Erythroblast (primary cell): ENCODE data around the gene EVA1C.
"Not testable (repeated sequence)": the region's sequence is repeated elsewhere in the genome, so short reads cannot be mapped to it uniquely, and the experiment has no call there.

ENCODE experiments used
- DNase-seq, 2 experiments: peaks; one replicate each; lab custom pipeline; 2025; lab: John Stamatoyannopoulos, UW
- GATA1 ChIP-seq: IDR thresholded peaks from 2 replicates; pipeline ENCODE4 v1.6.1; 2011; ENCODE audit warnings: low read depth, mild to moderate bottlenecking, control low read depth, low read length, moderate library complexity
- POLR2A ChIP-seq: IDR thresholded peaks from 2 replicates; pipeline ENCODE4 v1.6.1; 2011; ENCODE audit warnings: mild to moderate bottlenecking, low read length

EVA1C gene

DNA sequence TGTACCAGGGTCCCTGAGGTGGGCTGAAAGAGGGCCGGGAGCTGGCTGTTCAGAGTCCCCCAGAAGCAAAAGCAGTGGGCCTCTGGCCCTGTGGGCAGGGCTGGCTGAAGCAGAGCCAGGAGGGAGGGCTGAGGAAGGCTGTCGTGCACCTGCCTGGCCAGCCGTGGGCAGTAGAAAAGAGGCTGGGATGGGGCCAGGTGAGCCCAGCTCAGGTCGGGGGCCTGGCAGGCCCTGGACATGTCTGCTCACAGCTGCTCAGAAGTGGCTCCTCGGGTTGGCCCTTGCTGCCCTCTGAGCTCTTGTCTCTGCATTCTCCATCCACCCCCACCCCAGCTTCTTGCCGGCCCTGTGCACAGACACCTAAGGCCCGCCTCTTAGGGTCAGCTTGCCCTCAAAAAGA lies 112.8 kb downstream of the EVA1C start:
- TF ChIP-seq GATA1 (no peak), POLR2A (no peak)
- no peak for DNase-seq

DNA sequence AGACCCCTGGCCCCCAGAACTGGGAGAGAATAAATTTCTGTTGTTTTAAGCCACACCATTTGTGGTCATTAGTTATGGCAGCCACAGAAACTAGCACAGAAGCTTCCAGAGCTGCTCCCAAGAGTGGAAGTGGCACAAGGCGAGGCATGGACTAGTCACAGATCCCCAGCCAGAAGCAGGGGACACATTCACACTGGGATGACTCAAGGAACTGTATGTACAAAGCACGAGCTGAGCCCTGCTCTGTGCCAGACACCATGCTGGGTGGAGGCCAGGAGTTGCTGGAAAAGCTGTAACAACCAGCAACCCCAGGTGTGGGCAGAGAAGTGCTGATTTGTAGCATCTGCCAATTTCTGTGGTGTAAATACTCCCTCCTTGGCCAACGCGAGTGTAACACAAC lies 117.2 kb downstream of the EVA1C start:
- DNase-seq = no peak
- no peak for TF ChIP-seq GATA1
- no peak for TF ChIP-seq POLR2A

DNA sequence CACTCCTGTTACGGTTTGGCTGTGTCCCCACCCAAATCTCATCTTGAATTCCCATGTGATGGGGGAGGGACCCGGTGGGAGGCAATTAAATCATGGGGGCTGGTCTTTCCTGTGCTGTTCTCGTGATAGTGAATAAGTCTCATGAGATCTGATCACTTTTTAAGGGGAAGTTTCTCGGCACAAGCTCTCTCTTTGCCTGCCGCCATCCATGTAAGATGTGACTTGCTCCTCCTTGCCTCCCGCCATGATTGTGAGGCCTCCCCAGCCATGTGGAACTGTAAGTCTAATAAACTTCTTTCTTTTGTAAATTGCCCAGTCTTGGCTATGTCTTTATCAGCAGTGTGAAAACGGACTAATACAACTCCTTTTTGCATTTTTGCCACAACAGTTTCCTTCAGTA lies 118.3 kb downstream of the EVA1C start:
- DNase-seq = not testable (repeated sequence)

DNA sequence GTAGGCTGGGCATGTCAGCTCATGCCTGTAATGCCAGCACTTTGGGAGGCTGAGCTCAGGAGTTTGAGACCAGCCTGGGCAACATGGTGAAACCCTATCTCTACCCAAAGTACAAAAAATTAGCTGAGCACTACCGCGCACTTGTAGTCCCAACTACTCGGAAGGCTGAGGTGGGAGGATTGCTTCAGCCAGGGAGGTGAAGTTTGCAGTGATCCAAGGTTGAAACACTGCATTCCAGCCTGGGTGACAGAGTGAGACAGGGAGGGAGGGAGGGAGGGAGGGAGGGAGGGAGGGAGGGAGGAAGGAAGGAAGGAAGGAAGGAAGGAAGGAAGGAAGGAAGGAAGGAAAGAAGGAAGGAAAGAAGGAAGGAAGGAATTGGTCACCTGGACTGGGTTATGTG lies 119.1 kb downstream of the EVA1C start:
- not testable (repeated sequence) for DNase-seq

DNA sequence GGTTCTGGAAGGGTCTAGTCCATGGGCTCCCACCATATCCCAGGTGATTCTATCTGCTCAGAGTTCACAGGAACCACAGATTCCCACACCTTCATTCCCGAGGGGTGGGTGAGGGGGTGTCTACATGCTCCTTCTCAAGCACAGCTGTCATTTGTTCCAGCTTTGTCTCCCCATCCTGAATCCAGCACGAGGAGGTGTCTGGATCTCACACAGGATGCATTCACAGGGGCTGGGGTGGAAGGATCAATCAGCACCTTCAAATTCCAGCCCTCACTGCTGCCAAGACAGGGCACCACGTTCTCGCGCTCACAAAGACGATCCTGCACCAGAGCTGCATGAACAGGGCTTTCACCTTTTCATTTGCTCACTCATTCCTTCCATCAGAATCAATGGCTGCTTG lies 120.1 kb downstream of the EVA1C start:
- TF ChIP-seq POLR2A (no peak), GATA1 (no peak)
- DNase-seq = no peak

DNA sequence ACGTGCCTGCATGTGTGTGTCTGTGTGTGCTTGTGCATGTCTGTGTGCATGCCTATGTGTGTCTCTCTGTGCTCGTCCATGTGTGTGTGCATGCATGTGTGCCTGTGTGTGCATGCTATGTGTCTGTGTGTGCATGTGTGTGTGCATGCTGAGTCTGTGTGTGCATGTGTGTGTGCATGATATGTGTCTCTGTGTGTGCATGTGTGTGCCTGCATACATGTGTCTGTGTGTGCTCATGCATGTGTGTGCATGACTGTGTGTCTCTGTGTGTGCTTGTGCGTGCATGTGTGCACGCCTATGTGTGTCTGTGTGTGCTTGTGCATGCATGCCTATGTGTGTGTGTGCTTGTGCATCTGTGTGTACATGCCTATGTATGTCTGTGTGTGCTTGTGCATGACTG lies 120.5 kb downstream of the EVA1C start:
- DNase-seq = no peak
- TF ChIP-seq GATA1 (no peak), POLR2A (no peak)

DNA sequence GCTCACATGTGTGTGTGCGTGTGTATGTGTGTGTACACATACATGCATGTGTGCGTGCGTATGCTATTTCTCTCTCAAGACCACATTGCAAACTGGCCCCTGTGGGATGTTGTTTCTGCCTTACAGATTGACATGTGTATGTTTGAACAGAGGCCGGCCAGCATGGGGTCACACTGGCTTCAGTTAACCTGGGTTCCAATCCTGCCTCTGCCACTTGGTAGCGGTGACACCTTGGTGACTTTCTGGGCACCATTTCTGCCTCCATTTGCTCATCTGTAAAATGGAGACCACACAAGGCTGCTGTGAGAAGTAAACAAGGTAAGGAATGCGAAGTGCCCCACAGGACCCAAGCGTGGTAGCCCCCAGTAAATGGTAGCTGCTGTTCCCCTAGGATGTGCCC lies 121.1 kb downstream of the EVA1C start:
- no peak for DNase-seq
- TF ChIP-seq GATA1 (no peak), POLR2A (no peak)

DNA sequence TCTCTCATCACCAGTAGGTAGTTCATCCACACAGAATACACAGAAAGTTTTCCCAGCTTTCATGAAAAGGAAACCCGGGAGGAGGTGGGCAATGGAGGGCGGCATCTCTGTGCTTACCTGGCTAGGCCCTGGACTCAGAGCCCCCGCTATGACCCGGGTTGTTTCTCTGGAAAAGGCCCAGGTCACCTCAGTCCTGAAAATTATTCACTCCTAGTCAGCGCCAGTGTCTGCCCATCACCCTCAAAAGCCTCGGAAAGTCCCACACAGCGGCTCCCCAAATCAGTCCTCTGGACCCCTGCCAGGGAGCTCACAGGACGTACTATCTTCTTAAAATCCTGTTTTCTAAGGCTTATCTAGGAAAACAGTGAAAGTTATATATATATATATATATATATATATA lies 121.6 kb downstream of the EVA1C start:
- DNase-seq = no peak
- TF ChIP-seq GATA1 (no peak), POLR2A (no peak)

DNA sequence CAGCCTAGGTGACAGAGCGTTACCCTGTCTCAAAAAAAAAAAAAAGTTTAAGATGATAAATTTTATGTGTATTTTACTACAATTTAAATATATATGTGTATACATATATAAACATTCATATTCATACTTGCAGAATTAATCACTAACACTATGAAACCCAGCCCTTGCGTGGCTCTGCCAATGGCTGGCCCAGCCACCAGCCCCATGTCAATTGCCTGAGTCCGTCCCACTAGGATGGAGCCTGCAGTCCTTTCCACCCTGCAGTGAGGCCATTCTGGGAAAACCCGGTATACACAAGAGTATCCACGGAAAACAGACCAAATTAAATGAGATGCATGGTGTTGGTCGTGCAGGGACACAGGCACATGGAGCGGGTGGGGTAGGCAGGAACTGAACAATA lies 123.1 kb downstream of the EVA1C start:
- no peak for DNase-seq
- no peak for TF ChIP-seq GATA1
- TF ChIP-seq POLR2A = no peak

DNA sequence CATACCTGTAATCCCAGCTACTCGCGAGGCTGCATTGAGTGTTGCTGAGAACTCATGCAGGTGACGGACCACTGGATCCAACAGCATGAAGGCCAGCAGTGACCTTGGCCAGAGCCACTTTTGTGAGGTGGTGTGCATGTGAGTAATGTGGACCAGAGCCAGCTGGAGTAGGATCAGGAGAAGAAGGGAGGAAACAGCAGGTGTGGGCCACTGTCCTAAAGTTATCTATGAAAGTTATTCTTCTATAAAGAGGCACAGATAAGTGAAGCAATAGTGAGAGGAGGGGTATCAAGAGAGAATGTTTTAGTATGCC lies 125.0 kb downstream of the EVA1C start:
- DNase-seq = no peak
- TF ChIP-seq POLR2A (no peak), GATA1 (no peak)

DNA sequence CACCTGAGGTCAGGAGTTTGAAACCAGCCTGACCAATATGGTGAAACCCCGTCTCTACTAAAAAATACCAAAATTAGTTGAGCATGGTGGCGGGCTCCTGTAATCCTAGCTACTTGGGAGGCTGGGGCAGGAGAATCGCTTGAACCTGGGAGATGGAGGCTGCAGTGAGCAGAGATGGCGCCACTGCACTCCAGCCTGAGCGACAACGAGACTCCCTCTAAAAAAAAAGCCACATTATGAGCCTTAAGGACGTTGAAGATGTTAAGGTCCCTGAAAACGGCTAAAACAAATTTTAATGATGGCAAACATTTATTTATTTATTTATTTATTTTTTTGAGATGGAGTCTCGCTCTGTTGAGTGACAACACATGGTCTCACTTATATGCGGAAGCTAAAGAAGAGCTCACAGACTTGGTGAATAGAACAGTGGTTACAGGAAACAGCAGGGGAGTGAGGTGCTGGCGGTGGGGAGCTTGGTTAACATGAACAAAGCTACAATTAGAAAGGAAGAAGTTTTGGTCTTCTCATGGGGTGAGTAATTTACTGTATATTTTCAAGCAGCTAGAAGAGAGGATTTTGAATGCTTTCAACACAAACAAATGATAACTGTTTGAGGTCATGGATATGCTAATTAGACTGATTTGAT lies 125.8 kb downstream of the EVA1C start:
- DNase-seq = no peak
- TF ChIP-seq GATA1 (no peak), POLR2A (no peak)

DNA sequence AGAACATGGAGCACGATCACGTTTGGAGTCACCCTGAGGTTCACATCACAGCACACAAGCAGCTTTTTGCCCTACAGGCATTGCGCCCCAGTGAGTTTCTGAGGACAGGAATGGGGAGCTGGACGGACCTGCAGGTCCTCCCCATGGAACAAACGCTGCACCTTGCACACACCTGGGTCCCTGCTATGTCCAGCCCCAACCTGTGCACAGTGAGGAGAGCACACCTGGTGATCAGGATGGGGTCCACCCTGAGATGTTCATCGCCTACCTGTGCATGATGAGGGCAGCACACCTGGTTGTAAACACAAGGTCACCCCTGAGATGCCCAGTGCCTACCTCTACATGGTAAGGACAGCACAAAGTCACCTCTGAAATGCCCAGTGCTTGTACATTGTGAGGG lies 126.9 kb downstream of the EVA1C start:
- no peak for DNase-seq
- TF ChIP-seq POLR2A = no peak
- no peak for TF ChIP-seq GATA1

DNA sequence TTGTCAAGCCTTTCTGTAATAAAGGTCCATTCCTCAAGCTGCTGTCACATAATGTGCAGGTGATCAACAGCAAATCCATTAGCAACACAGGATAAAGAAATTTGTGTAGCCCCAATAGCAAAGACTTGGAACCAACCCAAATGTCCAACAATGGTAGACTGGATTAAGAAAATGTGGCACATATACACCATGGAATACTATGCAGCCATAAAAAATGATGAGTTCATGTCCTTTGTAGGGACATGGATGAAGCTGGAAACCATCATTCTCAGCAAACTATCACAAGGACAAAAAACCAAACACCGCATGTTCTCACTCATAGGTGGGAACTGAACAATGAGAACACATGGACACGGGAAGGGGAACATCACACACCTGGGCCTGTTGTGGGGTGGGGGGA lies 130.6 kb downstream of the EVA1C start:
- not testable (repeated sequence) for DNase-seq

DNA sequence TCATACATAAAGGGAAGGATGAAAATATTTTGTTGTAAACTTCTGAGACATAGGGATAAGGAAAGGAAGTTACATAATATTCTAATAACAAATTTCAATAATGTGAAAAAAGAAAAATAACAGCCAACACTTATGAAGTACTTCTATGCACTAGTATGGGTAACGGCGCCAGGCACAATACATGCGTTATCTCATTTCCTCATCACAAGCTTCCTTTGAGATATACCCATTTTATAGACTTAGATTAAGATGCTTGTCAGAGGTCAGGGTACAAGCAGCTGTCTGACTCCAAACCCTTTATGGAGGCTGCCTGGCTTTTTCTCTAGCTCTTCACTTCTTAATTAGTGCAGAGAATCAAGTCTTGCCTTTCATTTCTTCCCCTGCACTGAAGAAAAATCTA lies 131.5 kb downstream of the EVA1C start:
- TF ChIP-seq POLR2A (no peak), GATA1 (no peak)
- peak; percentile 10 to 12 for DNase-seq

DNA sequence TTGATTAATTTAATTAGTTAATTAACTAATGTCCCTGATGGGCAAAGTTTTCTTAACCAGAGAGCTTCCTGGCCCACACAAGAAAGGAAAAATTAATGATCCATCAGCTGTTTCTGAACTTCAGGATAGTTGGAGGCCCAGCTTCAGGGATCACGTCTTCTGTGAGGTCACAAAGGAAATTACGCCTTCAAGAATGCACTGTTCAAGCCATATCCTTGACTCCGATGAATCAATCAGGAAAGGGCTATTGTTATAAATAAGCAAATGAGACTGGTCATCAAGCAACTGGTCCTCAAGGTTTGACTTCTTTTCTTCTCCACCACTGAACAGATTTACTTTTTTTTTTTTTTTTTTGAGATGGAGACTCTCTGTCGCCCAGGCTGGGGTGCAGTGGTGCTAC lies 132.2 kb downstream of the EVA1C start:
- DNase-seq = peak in 1 of 2 experiments; percentile 11
- TF ChIP-seq POLR2A (no peak), GATA1 (no peak)

DNA sequence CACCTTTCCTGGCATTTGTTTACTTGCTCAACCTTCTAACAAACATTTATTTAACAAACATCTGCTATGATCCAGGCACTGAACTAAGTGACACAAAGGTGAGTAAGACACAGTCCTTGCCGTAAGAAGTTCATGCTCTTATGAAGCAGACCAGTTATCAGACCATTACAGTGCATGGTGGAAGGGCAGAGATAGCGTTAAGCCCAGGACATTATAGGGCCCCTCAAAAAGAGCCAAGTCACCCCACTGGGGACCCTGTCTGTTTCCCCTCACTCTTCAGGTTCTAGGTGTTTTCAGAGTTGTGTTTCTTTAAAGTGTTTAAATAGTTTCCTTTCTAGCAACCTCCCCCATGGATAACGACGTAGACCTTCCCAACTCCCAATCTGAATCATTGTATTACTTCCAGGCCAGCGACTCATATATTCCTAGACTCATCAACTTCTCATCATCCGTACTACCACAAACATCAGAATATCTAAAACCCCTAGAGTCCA lies 133.5 kb downstream of the EVA1C start:
- TF ChIP-seq POLR2A (peak; percentile 48), GATA1 (no peak)
- peak; percentile 91 to 94 for DNase-seq
